ENCODE data around the gene BCL11A.

BCL11A gene

GRCh38 chr2:60498816-60499429 lies 54.5 kb downstream of the BCL11A start:
- TF ChIP-seq CTCF (IDR thresholded peaks at IDR 0.05; ENCODE audit: insufficient read depth, missing control alignments): no peak
- FAIRE-seq: no peak
- DNase-seq (ENCODE audit: insufficient read length, low spot score): no peak

- TF ChIP-seq CTCF (IDR thresholded peaks at IDR 0.05; ENCODE audit: insufficient read depth, missing control alignments): no peak
- FAIRE-seq: no peak
Observed at GRCh38 chr2:60498127-60498815, 55.2 kb downstream of the BCL11A start.

GRCh38 chr2:60497500-60497899 lies 56.0 kb downstream of the BCL11A start:
- no peak for TF ChIP-seq CTCF (IDR thresholded peaks at IDR 0.05; ENCODE audit: insufficient read depth, missing control alignments)
- DNase-seq (ENCODE audit: insufficient read length, low spot score): no peak
- FAIRE-seq: no peak

More at GRCh38 chr2:60498127-60498815, 55.2 kb downstream of the BCL11A start:
- no peak for DNase-seq (ENCODE audit: insufficient read length, low spot score)

- TF ChIP-seq CTCF (IDR thresholded peaks at IDR 0.05; ENCODE audit: insufficient read depth, missing control alignments): no peak
- FAIRE-seq: no peak
- DNase-seq (ENCODE audit: insufficient read length, low spot score): no peak
Observed at GRCh38 chr2:60496956-60497355, 56.5 kb downstream of the BCL11A start.

- no peak for TF ChIP-seq CTCF (IDR thresholded peaks at IDR 0.05; ENCODE audit: insufficient read depth, missing control alignments)
- DNase-seq (ENCODE audit: insufficient read length, low spot score) (no peak), FAIRE-seq (no peak)
Observed at GRCh38 chr2:60496475-60496874, 57.0 kb downstream of the BCL11A start.

GRCh38 chr2:60495041-60495625 lies 58.3 kb downstream of the BCL11A start:
- TF ChIP-seq CTCF (IDR thresholded peaks at IDR 0.05; ENCODE audit: insufficient read depth, missing control alignments): no peak
- DNase-seq (ENCODE audit: insufficient read length, low spot score) (no peak), FAIRE-seq (no peak)
